HepG2 (cell line): ENCODE measurements around the gene KDM4F. TPM values are rescaled to one million over a fixed set of nuclear protein-coding genes. Genes with fewer than 3 reads are reported as not detected.

Experiments
- ATAC-seq: fragments of 200-7000 bp; cut with Tn5 transposase; 3 replicates; pipeline ENCODE4 v1.9.1; 2020; ENCODE audit warnings: mild to moderate bottlenecking, moderate library complexity
- BruUV-seq: library from RNA; stranded (reverse); fragments of 400-500 nt; replicated peaks from 2 replicates; lab custom pipeline; 2021; lab: Mats Ljungman, UMichigan
- CTCF ChIA-PET: fragments of 300-600 bp; formaldehyde crosslinking; extraction: SDS; loops from one replicate; lab custom pipeline; 2021; ENCODE audit warnings: low total read pairs, inconsistent platforms, low intra/inter-chr PET ratio; lab: Yijun Ruan, JAX
- POLR2A ChIA-PET: fragments of 350-600 bp; sonication (Branson Sonifier 250); formaldehyde crosslinking; loops from one replicate; lab custom pipeline; 2020; ENCODE audit warnings: antibody characterized with exemption, inconsistent platforms; lab: Yijun Ruan, JAX
- DNase-seq: peaks from one replicate; pipeline ENCODE4 v3.0.0-alpha.2; 2015; ENCODE audit warnings: low spot score
- FAIRE-seq: peaks from 3 replicates; lab custom pipeline; 2011; peaks lifted over from hg19 to GRCh38; lab: Jason Lieb, UNC
- H2AFZ ChIP-seq: one replicate; pipeline ENCODE4 v1.6.1; 2011; ENCODE audit warnings: low read length, inconsistent platforms
- H3K27ac ChIP-seq: fragments of 300-600 bp; 3 replicates; pipeline ENCODE4 v1.8.0; 2011; ENCODE audit warnings: mixed run types, mild to moderate bottlenecking, mixed read lengths, low read length, inconsistent platforms; ENCODE audit not compliant: insufficient read depth; ENCODE audit errors: extremely low read length
- H3K27me3 ChIP-seq, 2 experiments: fragments of 200-600 bp in 1 of 2; 2 replicates in 1 of 2; 3 replicates in 1 of 2; pipeline versions ENCODE4 v1.6.0 to v1.8.0; 2011; ENCODE audit warnings: low read length in 2 of 2, mild to moderate bottlenecking in 2 of 2, moderate library complexity in 2 of 2, inconsistent platforms in 1 of 2; ENCODE audit not compliant: insufficient read depth in 2 of 2, control insufficient read depth in 1 of 2
- H3K36me3 ChIP-seq, 2 experiments: fragments of 200-600 bp in 1 of 2; replicated peaks in 1 of 2; 2 replicates in 1 of 2; 3 replicates in 1 of 2; pipeline versions ENCODE4 v1.5.1 to v1.8.0; 2011; ENCODE audit warnings: low read length in 2 of 2, inconsistent platforms in 1 of 2; ENCODE audit not compliant: insufficient read depth in 2 of 2, control insufficient read depth in 1 of 2
- H3K4me1 ChIP-seq: 2 replicates; pipeline ENCODE4 v1.5.1; 2012; ENCODE audit warnings: low read length, inconsistent platforms; ENCODE audit not compliant: insufficient read depth
- H3K4me2 ChIP-seq: 2 replicates; pipeline ENCODE4 v1.6.0; 2011; ENCODE audit warnings: low read depth, low read length, inconsistent platforms
- H3K4me3 ChIP-seq, 3 experiments: fragments of 200-600 bp in 1 of 3; sonication (generic), shearing (Covaris generic) in 1 of 3; replicated peaks in 1 of 3; 2 replicates each; pipeline ENCODE4 v1.5.1; 2011 to 2016; ENCODE audit warnings: low read length in 3 of 3, inconsistent platforms in 2 of 3, low read depth in 2 of 3, mild to moderate bottlenecking in 2 of 3, control low read depth in 1 of 3, mixed read lengths in 1 of 3; ENCODE audit not compliant: insufficient read depth in 1 of 3
- H3K79me2 ChIP-seq: one replicate; pipeline ENCODE4 v1.6.1; 2011; ENCODE audit warnings: low read length, inconsistent platforms; ENCODE audit not compliant: insufficient read depth
- H3K9ac ChIP-seq: 2 replicates; pipeline ENCODE4 v1.6.0; 2011; ENCODE audit warnings: mild to moderate bottlenecking, low read depth, low read length, inconsistent platforms; ENCODE audit not compliant: insufficient read depth
- H3K9me3 ChIP-seq: 2 replicates; pipeline ENCODE4 v1.5.1; 2012; ENCODE audit warnings: mild to moderate bottlenecking, low read length
- H4K20me1 ChIP-seq: 2 replicates; pipeline ENCODE4 v1.6.0; 2011; ENCODE audit warnings: inconsistent platforms, mild to moderate bottlenecking, low read length, moderate library complexity; ENCODE audit not compliant: insufficient read depth
- EEA1 ChIP-seq: sonication (generic); formaldehyde crosslinking; IDR thresholded peaks from 2 replicates; pipeline ENCODE4 v1.5.1; 2020; ENCODE audit warnings: mild to moderate bottlenecking, missing genetic modification reagents, borderline replicate concordance
- HMGXB3 ChIP-seq: sonication (generic); formaldehyde crosslinking; IDR thresholded peaks from 2 replicates; pipeline ENCODE4 v1.4.0; 2020; ENCODE audit warnings: missing genetic modification reagents, borderline replicate concordance
- MAFG ChIP-seq: sonication (generic); formaldehyde crosslinking; IDR thresholded peaks from 2 replicates; pipeline ENCODE4 v1.5.1; 2020; ENCODE audit warnings: mild to moderate bottlenecking, missing genetic modification reagents
- TFDP2 ChIP-seq: sonication (generic); formaldehyde crosslinking; IDR thresholded peaks from 2 replicates; pipeline ENCODE4 v1.4.0; 2020; ENCODE audit warnings: missing genetic modification reagents
- ZBTB33 ChIP-seq: sonication (generic); formaldehyde crosslinking; IDR thresholded peaks from 2 replicates; pipeline ENCODE4 v1.4.0; 2020; ENCODE audit warnings: missing genetic modification reagents
- ZMYM4 ChIP-seq: sonication (generic); formaldehyde crosslinking; IDR thresholded peaks from 2 replicates; pipeline ENCODE4 v1.8.1; 2023; ENCODE audit warnings: mild to moderate bottlenecking, missing genetic modification reagents
- ZNF33B ChIP-seq: sonication (generic); formaldehyde crosslinking; IDR thresholded peaks from 2 replicates; pipeline ENCODE4 v1.5.1; 2020; ENCODE audit warnings: mild to moderate bottlenecking, missing genetic modification reagents
- ZNF720 ChIP-seq: sonication (generic); formaldehyde crosslinking; IDR thresholded peaks from 2 replicates; pipeline ENCODE4 v1.4.0; 2020; ENCODE audit warnings: missing genetic modification reagents
- WGBS: methylation state at CpG from one replicate; pipeline ENCODE4 v1.1.6; 2017; ENCODE audit warnings: low lambda C conversion rate; 5-methylcytosine and 5-hydroxymethylcytosine counted together
- in situ Hi-C: cut with HindIII; loops from 2 replicates; pipeline ENCODE4 v1.10.0; 2017; ENCODE audit warnings: low pct_unique_long_range_greater_than_20kb; ENCODE audit not compliant: extremely low pct_ligation_motif_present
- intact Hi-C: fragments of 100-400 bp; cut with micrococcal nuclease; formaldehyde crosslinking; loops from one replicate; pipeline ENCODE4 v1.10.0; 2022; ENCODE audit not compliant: unreplicated experiment
- polyA plus RNA-seq, 8 experiments: library from polyadenylated mRNA; depleted of rRNA in 3 of 8; stranded (reverse) in 7 of 8; unstranded in 1 of 8; fragments of >200 nt; fragmentation: Illumina TruSeq in 4 of 8; extraction: Trizol in 4 of 8; gene quantifications; 2 replicates each; pipeline versions ENCODE4 v1.2.1 to v1.2.3, GENCODE V29; 2011 to 2016; ENCODE audit warnings: low read depth in 4 of 8, missing spikeins in 1 of 8, mixed read lengths in 1 of 8; ENCODE audit not compliant: insufficient read depth in 1 of 8
- total RNA-seq, 5 experiments: library from RNA; depleted of rRNA; stranded (reverse); fragments of >200 nt; fragmentation: Illumina TruSeq; extraction: Trizol; gene quantifications; 2 replicates each; pipeline ENCODE4 v1.2.3, GENCODE V29; 2016; ENCODE audit warnings: low read depth in 1 of 5
- TF ChIP-seq, protein P1 (sequence below): sonication (generic); formaldehyde crosslinking; IDR thresholded peaks from 2 replicates; pipeline ENCODE4 v1.9.0; 2022; ENCODE audit warnings: missing genetic modification reagents, mild to moderate bottlenecking, borderline replicate concordance
- TF ChIP-seq, protein P2 (sequence below): sonication (generic); formaldehyde crosslinking; IDR thresholded peaks from 2 replicates; pipeline ENCODE4 v1.4.0; 2020; ENCODE audit warnings: mild to moderate bottlenecking, missing genetic modification reagents

KDM4F gene
- total and polyA plus RNA-seq, 2 of the 13 experiments (the other 11 are each of a cell fraction or from before 2014, with no cell fraction given) = not detected

GRCh38 chr11:95093548-95093947 is 44.3 kb downstream of the KDM4F start:
- POLR2A ChIA-PET = interaction anchor here (1.6 kb wide), 1 partner anchor 26 kb away, joined by 20 read pairs; the partner anchor contains the start of gene SRSF8
- intact Hi-C loops = no loop called here
- no peak overlapping the region for H3K4me2 ChIP-seq
- no peak for TF ChIP-seq ZNF720
- TF ChIP-seq, protein P1, sequence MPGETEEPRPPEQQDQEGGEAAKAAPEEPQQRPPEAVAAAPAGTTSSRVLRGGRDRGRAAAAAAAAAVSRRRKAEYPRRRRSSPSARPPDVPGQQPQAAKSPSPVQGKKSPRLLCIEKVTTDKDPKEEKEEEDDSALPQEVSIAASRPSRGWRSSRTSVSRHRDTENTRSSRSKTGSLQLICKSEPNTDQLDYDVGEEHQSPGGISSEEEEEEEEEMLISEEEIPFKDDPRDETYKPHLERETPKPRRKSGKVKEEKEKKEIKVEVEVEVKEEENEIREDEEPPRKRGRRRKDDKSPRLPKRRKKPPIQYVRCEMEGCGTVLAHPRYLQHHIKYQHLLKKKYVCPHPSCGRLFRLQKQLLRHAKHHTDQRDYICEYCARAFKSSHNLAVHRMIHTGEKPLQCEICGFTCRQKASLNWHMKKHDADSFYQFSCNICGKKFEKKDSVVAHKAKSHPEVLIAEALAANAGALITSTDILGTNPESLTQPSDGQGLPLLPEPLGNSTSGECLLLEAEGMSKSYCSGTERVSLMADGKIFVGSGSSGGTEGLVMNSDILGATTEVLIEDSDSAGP (CRISPR knock-in tag) = no peak
- TF ChIP-seq ZNF33B = no peak
- TF ChIP-seq, protein P2, sequence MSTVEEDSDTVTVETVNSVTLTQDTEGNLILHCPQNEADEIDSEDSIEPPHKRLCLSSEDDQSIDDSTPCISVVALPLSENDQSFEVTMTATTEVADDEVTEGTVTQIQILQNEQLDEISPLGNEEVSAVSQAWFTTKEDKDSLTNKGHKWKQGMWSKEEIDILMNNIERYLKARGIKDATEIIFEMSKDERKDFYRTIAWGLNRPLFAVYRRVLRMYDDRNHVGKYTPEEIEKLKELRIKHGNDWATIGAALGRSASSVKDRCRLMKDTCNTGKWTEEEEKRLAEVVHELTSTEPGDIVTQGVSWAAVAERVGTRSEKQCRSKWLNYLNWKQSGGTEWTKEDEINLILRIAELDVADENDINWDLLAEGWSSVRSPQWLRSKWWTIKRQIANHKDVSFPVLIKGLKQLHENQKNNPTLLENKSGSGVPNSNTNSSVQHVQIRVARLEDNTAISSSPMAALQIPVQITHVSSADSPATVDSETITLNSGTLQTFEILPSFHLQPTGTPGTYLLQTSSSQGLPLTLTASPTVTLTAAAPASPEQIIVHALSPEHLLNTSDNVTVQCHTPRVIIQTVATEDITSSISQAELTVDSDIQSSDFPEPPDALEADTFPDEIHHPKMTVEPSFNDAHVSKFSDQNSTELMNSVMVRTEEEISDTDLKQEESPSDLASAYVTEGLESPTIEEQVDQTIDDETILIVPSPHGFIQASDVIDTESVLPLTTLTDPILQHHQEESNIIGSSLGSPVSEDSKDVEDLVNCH = no peak
- no peak for TF ChIP-seq MAFG (CRISPR knock-in tag)
- TF ChIP-seq TFDP2 (CRISPR knock-in tag) = no peak
- TF ChIP-seq ZBTB33 (CRISPR knock-in tag) = no peak
- no peak for TF ChIP-seq HMGXB3
- no peak for TF ChIP-seq ZMYM4 (CRISPR knock-in tag)
- no peak for TF ChIP-seq EEA1

More at GRCh38 chr11:95093548-95093947, 44.3 kb downstream of the KDM4F start:
- DNase-seq = no peak
- 0 out of 5 replicates have a peak, but pooled peaks cover 1 to 2% of the 10 kb centered on the region in 2 experiments for H3K27me3 ChIP-seq
- no peak for ATAC-seq
- WGBS = 91% methylated on average over 3 of the region's 3 CpGs
- H3K36me3 ChIP-seq = no peaks in the 10 kb centered on the region
- H3K9ac ChIP-seq = no peak overlapping the region
- no peak for FAIRE-seq
- in situ Hi-C loops = loop anchor here (25.0 kb wide), 1 partner anchor 144 kb away; the partner anchor contains the start of gene SESN3
- no peak overlapping the region for H3K27ac ChIP-seq
- H3K9me3 ChIP-seq = no peaks in the 10 kb centered on the region
- CTCF ChIA-PET = no interaction called here
- H4K20me1 ChIP-seq = no peaks in the 10 kb centered on the region
- no peaks in the 10 kb centered on the region for H3K79me2 ChIP-seq
- peaks cover 44% of the 10 kb centered on the region for H3K4me1 ChIP-seq
- BruUV-seq = no TSS peak
- no peak overlapping the region for H2AFZ ChIP-seq
- no peak overlapping the region for H3K4me3 ChIP-seq
